ENCODE results near the gene TCAP.

The TCAP gene

DNA sequence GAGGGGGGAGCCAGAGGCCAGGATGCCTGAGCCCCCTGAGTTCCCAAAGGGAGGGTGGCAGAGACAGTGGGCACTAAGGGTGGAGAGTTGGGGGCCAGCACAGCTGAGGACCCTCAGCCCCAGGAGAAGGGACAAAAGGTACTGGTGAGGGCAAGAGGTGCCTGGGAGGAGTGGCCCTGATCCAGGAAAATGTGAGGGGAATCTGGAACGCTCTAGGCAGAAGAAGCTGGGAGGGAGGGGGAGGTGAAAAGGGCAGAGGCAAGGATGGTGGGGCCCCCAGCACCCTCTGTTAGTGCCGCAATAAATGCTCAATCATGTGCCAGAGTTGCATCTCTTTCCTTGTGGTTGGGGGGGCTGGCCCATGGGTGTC lies 1.1 kb downstream of the TCAP start:
- DNase-seq = no peak

DNA sequence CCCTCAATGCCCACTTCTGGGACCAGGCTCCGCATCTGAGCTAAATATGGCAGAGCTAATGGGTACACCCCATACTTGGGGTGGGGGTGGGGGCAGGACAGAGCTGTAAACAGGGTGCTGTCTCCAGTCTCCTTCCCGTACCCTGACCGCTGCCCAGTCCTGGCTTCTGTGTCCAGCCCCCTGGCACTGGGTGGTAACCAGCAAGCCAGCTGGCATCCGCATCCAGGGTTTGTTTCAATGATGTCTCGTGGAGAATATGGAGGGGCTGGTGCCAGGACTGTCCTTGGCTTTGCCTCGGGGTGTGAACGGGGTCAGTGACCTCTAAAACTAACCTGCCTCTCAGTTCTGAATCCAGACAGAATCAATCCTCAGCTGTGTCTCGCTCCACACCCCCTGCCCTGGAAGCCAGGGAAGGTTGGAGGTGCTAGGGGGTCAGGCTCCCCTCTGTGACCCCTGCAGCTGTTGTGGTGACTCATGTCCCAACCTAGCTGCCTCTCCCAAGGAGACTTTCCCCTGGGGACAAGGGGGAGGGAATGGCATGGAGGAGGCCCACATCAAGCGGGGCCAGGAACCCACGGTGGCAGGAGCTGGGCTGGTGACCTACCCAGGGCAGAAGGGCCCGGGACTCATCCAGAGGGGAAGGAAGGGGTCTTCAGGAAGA lies 1.6 kb downstream of the TCAP start:
- DNase-seq = peak in 47 of 58 donors; percentile 14 to 88 (median 56)

DNA sequence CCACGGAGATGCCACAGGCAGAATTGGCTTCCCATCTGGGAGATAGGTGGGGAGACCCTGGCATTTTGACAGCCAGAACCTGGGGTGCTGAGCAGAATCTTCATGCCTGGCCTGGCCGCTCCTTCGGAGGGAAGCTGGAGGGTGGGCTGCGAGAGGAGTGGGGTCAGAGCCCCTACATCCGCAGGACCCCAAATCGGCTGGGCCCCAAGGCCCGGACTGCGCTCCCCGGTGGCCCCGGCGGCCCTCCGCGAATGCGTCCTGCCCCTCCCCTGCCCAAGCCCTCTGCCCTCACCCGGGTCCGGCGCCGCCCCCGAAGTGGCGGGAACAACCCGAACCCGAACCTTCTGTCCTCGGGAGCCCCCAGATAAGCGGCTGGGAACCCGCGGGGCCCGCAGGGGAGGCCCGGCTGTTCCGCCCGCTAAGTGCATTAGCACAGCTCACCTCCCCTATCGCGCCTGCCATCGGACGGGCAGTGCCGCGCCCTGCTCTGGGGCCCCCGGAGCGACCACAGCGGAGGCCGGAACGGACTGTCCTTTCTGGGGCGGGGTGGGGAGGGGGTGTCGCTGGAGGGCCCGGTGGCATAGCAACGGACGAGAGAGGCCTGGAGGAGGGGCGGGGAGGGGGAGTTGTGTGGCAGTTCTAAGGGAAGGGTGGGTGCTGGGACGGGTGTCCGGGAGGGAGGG lies 2.3 kb downstream of the TCAP start:
- peak in 6 of 58 donors; percentile 16 to 46 (median 30) for DNase-seq

DNA sequence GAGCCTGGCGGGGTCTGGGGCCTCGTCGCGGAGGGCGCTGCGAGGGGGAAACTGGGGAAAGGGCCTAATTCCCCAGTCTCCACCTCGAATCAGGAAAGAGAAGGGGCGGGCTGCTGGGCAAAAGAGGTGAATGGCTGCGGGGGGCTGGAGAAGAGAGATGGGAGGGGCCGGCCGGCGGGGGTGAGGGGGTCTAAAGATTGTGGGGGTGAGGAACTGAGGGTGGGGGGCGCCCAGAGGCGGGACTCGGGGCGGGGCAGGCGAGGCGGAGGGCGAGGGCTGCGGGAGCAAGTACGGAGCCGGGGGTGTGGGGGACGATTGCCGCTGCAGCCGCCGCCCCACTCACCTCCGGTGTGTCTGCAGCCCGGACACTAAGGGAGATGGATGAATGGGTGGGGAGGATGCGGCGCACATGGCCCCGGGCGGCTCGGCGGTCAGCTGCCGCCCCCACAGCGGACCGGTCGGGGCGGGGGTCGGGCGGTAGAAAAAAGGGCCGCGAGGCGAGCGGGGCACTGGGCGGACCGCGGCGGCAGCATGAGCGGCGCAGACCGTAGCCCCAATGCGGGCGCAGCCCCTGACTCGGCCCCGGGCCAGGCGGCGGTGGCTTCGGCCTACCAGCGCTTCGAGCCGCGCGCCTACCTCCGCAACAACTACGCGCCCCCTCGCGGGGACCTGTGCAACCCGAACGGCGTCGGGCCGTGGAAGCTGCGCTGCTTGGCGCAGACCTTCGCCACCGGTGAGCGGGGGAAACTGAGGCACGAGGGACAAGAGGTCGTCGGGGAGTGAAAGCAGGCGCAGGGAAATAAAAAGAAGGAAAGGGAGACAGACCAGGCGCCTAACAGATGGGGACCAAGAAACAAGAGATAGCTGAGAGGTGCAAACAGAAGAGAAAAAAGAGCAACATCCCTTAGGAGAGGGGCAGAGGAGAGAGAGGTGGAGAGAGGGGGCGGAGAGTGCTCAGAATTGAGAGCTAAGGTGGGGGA lies 3.1 kb downstream of the TCAP start, which contains the start of gene PNMT:
Gene PNMT (plus strand): TSS at position 509 of the 980 bp plus-strand sequence. CDS start 23 bp downstream, at position 532.
- peak in 17 of 58 donors; percentile 12 to 54 (median 37) for DNase-seq

DNA sequence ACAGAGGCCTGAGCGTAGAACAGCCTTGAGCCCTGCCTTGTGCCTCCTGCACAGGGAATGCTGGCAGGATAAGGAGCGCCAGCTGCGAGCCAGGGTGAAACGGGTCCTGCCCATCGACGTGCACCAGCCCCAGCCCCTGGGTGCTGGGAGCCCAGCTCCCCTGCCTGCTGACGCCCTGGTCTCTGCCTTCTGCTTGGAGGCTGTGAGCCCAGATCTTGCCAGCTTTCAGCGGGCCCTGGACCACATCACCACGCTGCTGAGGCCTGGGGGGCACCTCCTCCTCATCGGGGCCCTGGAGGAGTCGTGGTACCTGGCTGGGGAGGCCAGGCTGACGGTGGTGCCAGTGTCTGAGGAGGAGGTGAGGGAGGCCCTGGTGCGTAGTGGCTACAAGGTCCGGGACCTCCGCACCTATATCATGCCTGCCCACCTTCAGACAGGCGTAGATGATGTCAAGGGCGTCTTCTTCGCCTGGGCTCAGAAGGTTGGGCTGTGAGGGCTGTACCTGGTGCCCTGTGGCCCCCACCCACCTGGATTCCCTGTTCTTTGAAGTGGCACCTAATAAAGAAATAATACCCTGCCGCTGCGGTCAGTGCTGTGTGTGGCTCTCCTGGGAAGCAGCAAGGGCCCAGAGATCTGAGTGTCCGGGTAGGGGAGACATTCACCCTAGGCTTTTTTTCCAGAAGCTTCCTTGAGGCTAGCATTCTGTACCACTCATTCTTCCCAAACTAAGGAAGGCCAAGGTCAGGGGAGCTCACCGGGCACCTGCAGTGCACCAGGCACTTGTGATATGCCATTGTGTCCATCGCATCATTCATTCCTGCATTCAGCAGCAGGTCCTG lies 5.0 kb downstream of the TCAP start:
- no peak for DNase-seq

DNA sequence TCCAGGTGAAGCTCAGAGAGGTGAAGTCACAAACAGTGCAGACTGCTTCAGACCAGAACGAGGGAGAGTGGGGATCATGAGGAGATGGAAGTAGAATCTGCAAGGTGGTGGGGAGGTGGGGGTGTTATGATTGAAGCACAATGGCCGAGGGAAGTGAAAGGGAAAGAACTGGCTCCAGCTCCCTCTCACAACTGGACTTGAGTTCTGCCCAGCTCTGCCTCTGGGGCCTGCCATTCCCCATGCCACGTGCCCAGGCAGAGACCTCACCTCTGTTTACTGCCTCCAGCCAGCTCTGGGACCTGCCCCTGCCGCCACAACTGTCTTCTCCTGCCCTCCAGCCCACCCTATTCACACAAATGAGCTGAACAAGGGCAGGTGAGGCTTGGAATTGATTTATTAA lies 5.6 kb downstream of the TCAP start:
- DNase-seq = no peak

DNA sequence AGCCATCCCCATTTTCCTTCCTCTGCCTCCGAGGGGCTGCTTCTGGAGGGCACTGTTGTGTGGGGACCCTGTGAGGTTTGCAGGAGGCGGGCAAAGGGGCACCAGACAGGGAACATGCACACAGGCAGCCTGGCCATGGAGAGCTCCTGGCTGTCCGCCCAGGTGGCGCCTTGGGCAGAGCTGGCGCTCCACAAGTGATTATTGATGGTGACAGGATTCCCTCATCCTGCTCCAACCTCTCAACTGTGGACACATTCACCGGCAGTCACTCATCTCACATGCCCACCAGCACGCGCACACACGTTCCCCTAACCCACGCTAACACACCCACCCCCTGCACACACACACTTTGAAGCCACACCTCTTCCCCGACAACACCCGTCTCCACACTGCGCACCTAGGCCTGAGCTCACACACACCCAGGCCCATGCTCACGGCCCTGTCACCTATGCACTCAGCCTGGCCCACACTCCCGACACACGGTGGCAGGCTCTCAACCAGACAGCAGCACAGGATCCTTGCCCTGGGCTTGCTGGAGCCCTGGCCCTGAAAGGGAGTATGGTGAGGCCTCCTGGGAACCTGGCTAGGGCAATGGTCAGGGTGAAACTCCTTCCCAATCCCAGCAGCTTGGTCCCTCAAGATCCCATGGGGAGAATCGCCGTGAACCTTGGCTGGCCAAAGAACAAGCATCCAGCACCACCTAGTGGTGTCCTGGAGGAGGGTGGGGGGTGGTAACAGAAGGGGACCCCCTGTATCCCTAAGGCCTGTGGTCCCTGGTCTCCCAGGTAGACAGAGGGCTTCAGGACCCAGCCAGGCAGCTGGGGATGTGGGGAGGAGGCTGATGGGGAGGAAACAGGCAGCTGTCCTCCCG lies 6.7 kb downstream of the TCAP start:
- peak in 16 of 58 donors; percentile 18 to 54 (median 28) for DNase-seq

DNA sequence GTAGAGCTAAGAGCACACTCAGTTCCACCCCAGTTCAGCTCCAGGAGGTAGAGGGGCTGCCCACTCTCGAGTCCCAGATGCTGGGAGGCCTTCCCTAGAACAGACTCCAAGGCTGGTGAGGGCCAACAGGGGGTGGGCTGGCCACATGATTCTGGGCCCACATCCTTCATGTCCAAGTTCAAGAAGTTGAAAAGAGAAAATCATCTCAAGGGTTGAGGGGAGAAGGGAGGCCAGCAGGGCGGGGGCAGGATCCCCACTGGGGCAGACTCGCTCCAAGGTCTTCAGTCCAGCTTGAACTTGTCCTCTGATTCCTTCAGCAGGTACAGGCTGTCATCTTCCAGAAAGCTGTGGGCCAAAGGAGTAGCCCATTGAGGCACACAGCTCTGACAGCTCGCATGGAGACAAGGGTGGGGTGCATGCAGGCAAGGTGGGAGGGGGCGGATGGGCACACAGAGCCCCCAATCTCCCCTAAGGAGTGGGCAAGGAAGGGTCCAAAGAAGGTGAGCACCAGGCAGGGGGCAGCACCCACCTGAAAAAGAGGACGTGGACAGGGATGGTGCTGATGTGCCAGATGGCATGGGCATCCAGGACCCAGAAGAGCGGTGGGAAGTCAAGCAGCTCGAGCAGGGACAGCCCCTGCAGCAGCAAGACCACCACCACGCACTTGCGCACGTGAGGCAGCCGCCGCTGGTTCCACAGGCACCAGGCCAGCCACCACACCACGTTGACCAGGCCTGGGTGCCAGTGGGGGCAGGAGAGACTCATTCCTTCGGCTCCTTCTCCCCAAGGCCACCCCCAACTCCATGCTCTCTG lies 7.6 kb downstream of the TCAP start:
- DNase-seq = no peak

DNA sequence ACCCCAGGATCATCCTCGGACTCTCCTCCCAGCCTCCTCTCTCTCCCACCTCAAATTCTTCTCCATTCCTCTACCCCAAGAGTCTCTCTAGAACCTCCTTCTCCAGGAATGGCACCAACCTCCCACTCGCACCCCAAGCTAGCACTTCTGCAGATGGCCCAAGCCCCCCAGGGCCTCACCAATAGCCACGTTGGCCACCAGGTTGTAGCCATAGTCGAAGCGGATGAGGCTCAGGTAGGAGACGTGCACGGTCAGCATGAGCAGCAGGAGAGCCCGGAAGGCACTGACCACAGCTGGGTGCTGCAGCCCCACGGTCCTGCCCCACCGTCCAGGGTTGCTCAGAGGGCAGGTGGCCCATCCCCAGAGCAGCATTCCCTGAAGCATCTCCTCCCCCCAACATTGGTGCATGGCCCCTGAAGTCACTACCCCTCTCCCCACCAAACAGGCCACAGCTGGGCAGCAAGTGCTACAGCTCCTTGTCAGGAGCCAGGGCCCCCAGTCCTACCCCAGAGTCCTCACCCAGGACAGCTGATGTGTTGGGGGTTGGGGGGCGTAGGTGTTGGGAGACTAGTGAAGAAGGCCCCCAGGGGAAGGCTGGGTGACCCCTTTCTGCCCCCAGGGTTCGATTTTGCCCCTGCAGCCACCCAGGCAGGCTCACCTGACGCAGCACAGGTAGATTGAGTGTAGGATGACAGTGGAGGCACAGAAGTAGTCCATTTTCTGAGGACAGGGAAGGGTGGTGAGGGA lies 8.4 kb downstream of the TCAP start:
- no peak for DNase-seq

DNA sequence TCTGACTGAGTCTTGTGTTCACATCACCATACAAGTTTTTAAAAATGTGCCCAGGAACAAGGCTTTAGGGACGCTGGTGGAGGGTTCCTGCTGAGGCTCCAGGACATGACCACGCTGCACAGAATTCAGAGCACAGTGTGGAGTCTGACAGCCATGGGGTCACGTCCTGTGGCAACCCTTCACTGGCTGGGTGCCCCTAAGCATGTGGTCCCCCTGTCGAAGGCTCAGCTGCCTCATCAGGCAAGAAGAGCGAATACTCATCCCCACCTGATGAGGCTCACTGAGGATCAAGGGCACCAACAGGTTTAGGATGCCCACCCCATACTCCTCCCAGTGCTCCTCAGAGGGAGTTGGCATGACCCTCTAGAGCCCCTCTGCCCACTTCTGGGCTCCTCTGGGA lies 9.0 kb downstream of the TCAP start:
- DNase-seq = no peak

DNA sequence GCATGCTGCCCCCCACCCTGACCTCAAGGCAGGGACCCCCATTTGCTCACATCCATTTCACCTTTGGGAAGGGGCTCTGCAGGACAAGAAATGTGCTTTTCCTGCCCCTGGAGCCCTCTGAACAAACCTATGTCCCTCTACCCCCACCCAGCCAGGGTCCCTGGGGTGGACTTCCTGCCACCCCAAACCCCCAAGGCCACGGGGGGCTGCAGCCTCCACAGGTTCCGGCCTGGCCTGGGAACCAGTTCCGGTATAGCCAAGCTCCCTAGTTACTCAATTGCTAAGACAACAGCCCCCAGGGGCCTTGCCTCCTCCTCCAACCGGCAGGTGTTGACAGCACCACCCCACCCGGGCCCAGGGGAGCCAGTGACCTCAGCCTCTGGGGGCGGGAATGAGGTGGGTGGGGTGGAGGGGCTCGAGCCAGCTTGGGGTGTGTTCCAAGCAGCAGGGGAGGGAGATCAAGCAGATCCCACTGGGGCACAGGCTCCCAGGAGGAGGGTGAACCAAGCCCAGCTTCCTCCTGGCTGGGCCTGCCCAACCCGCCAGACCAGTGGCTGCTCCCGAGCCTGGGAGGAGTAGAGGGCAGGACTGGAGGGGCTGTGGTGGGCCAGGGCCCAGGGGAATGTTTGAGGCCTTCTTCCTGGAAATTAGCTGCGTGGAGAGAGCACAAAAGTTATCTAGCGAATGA lies 9.7 kb downstream of the TCAP start:
- DNase-seq = no peak

DNA sequence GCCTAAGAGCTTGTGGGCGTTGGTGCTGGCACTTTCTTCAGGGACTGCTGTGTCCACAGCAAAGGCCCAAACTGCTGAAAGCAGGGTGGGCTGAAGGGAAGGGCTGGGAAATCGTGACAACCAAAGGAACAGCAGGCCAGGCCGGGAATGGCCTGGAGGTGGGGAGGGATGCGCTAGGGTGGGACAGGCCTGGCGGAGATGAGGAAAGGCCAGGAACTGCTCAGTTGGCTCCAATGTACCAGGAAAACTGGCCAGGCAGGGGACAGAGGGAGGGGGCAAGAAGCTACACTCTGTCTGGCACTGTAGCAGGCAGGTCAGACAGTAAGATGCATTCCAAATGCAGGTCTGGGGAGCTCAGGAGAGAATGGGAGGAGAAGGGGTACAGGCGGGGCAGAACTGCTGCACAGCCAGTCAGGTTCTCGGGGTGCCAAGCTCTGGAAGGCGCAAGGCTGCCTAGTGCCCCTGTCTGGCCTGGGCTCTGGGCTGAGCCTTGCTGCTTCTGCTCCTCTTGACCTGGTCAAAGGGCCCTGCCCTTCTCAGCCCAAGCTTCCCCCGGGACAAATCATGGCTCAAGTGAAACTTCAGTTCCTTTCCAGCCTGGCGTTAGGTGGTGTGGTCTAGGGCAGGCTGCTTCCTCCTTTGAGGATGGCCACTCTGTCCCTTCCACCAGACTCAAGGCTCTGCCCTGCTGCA lies 10.4 kb downstream of the TCAP start:
- no peak for DNase-seq

DNA sequence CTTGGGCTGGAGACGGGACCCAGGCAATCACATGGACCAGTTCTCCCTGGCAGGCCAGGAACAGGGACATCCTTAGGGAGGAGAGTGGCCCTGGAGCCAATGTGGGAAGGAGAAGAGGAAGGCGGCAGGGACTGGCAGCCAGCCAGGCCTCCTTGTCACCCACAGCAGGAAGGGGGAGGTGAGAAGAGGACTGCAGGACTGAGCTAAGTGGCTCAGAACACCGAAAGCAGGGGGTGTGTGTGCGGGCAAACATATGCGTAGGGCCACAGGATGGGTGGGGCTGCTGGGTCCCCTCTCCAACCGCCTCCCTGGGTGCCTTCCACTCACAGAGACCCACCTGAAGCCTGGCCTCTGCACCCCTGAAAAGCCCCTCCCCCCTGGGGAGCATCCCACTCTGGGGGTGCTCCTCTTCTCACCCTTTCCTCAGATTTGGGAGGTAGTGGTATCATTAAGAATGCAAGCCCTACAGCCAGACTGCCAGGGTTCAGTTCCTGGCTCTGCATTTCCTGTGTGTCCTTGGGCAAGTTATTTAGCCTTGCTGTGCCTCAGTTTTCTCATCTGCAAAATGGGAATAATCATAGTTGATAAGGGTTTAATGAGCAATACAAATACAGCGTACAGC lies 11.2 kb downstream of the TCAP start:
- peak in 41 of 58 donors; percentile 19 to 86 (median 49) for DNase-seq

DNA sequence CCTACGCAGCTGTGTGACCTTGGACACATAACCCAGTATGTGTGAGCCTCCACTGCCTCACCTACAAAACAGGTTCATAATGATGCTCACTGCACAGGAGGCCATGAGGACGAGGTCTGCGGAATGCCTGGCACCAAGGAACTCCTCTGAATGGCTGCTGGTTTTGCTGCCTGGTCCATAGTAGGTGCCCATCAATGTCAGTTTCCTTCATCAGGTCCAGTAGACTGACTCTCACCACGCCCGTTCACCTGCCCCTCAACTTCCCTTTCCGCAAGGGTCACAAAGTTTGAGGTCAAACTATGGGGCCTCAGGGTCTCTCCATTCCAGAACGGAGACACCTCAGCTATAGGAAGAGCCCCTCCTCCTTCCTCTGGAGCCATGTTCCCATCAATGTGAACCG lies 11.9 kb downstream of the TCAP start:
- DNase-seq = no peak

DNA sequence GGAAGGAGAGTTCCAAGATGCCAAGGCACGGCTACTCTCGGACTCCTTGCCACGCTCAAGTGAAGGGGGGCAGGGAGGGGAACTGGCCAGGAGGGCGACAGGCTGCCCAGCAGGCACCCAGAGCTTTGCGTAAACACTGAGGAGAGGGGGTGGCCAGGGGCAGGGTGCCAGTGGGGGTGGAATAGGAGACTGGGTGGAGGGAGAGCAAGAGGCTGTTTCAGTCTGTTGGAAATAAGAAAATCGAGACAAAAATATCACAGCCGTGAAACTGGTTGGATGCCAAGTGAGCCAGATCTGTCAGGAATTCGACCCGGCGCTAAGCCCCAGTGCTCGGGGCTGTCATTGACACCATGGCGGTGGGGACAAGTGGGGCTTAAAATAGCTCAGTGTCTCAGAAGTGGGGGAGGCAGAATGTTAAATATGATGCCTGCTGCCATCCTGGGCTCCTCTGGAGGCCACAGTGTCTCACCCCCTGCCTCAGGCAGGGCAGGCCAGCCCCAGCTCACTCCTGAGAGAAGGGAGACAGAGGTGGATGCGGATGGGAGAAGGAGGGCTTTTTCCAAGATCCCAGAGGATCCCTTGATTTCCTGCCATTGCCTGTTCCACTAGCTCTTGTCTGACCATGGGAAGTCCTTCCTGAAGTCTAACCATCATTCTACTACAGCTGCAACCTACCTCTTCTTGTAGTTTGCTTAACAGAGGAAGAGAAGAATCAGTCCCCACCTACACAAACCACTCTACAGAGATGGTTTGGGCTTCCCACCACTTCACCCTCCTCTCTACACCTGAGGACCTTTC lies 12.6 kb downstream of the TCAP start:
- peak in 31 of 58 donors; percentile 8 to 70 (median 43) for DNase-seq
